B cell (primary cell): ENCODE data around the gene MSX1. TPM values are rescaled to one million over a fixed set of nuclear protein-coding genes. Genes with fewer than 3 reads are reported as not detected.
A peak's percentile ranks its signal among the peaks of the same experiment; 100 is the strongest.

Experiments
- ATAC-seq: fragments of 200-7000 bp; cut with Tn5 transposase; one replicate; pipeline ENCODE4 v1.10.0; 2021; ENCODE audit warnings: low read depth, mild to moderate bottlenecking, moderate number of reproducible peaks, moderate library complexity
- CTCF ChIA-PET: fragments of 350-600 bp; sonication (Branson Sonifier 250); formaldehyde crosslinking; loops from one replicate; lab custom pipeline; 2021; ENCODE audit warnings: antibody characterized with exemption, inconsistent platforms; lab: Charles Lee
- POLR2A ChIA-PET: fragments of 350-600 bp; sonication (Branson Sonifier 250); formaldehyde crosslinking; loops from one replicate; lab custom pipeline; 2021; ENCODE audit warnings: antibody characterized with exemption; lab: Charles Lee
- DNase-seq: peaks from one replicate; pipeline ENCODE4 v3.0.0; 2013
- H2AFZ ChIP-seq: 2 replicates; pipeline ENCODE4 v1.6.1; 2012; ENCODE audit warnings: mild to moderate bottlenecking, low read depth, low read length; ENCODE audit not compliant: insufficient read depth, poor library complexity, severe bottlenecking
- H3K27ac ChIP-seq, 2 donors: 1 replicate in 1 of 2; 2 replicates in 1 of 2; pipeline ENCODE4 v1.5.1; 2012 to 2013; ENCODE audit warnings: low read length in 2 of 2, mild to moderate bottlenecking in 2 of 2, moderate library complexity in 1 of 2
- H3K27me3 ChIP-seq, 4 experiments: fragments of 200-600 bp in 1 of 4; sonication (generic) in 1 of 4; replicated peaks in 1 of 4; 1 replicate in 2 of 4; 2 replicates in 2 of 4; pipeline versions ENCODE4 v1.6.1 to v1.7.0; 2013 to 2016; ENCODE audit warnings: low read length in 3 of 4, mild to moderate bottlenecking in 2 of 4, mixed read lengths in 1 of 4, moderate library complexity in 1 of 4; ENCODE audit not compliant: insufficient read depth in 4 of 4, control insufficient read depth in 3 of 4; ENCODE audit errors: control extremely low read depth in 1 of 4
- H3K36me3 ChIP-seq, 2 experiments: replicated peaks in 1 of 2; 1 replicate in 1 of 2; 2 replicates in 1 of 2; pipeline versions ENCODE4 v1.6.1 to v1.7.1; 2013; ENCODE audit warnings: low read length in 1 of 2; ENCODE audit not compliant: insufficient read depth in 2 of 2, control insufficient read depth in 1 of 2; ENCODE audit errors: control extremely low read depth in 1 of 2, extremely low read depth in 1 of 2
- H3K4me1 ChIP-seq, 2 donors: fragments of 200-600 bp in 1 of 2; sonication (generic) in 1 of 2; 1 replicate in 1 of 2; 2 replicates in 1 of 2; pipeline versions ENCODE4 v1.5.1 to v1.6.1; 2013 to 2017; ENCODE audit warnings: low read length in 2 of 2; ENCODE audit not compliant: control insufficient read depth in 2 of 2, insufficient read depth in 2 of 2
- H3K4me2 ChIP-seq: replicated peaks from 2 replicates; pipeline ENCODE3; 2012; ENCODE audit warnings: mild to moderate bottlenecking, low read depth, low read length; ENCODE audit not compliant: poor library complexity, severe bottlenecking
- H3K4me3 ChIP-seq, 5 experiments: fragments of 200-600 bp in 1 of 5; sonication (generic) in 1 of 5; 1 replicate in 3 of 5; 2 replicates in 2 of 5; pipeline versions ENCODE4 v1.5.1 to v1.7.0; 2011 to 2016; ENCODE audit warnings: low read length in 4 of 5, mild to moderate bottlenecking in 4 of 5, low read depth in 2 of 5, control low read depth in 1 of 5, moderate library complexity in 1 of 5; ENCODE audit not compliant: insufficient read depth in 1 of 5; ENCODE audit errors: control extremely low read depth in 1 of 5, extremely low read depth in 1 of 5
- H3K79me2 ChIP-seq: fragments of 200-600 bp; sonication (generic); one replicate; pipeline ENCODE4 v1.6.0; 2016; ENCODE audit warnings: low read length; ENCODE audit not compliant: control insufficient read depth, insufficient read depth
- H3K9ac ChIP-seq: fragments of 200-600 bp; sonication (generic); 2 replicates; pipeline ENCODE4 v1.6.1; 2017; ENCODE audit warnings: mild to moderate bottlenecking, low read length, moderate library complexity
- H3K9me3 ChIP-seq, 3 donors: one replicate each; pipeline versions ENCODE4 v1.6.1 to v1.7.1; 2013; ENCODE audit warnings: low read length in 2 of 3; ENCODE audit not compliant: control insufficient read depth in 2 of 3, insufficient read depth in 1 of 3; ENCODE audit errors: control extremely low read depth in 1 of 3
- H4K20me1 ChIP-seq: 2 replicates; pipeline ENCODE4 v1.6.0; 2012; ENCODE audit warnings: mild to moderate bottlenecking, low read length; ENCODE audit not compliant: insufficient read depth, control insufficient read depth, poor library complexity, severe bottlenecking
- H3K27ac Mint-ChIP-seq: one replicate; pipeline ENCODE4 v1.8.0; 2021; ENCODE audit warnings: mixed read lengths
- H3K27me3 Mint-ChIP-seq: one replicate; pipeline ENCODE4 v1.8.0; 2021; ENCODE audit warnings: mixed read lengths
- H3K4me1 Mint-ChIP-seq: one replicate; pipeline ENCODE4 v1.8.0; 2021; ENCODE audit warnings: mixed read lengths
- H3K4me3 Mint-ChIP-seq: one replicate; pipeline ENCODE4 v1.8.0; 2021; ENCODE audit warnings: mixed read lengths
- H3K9me3 Mint-ChIP-seq: one replicate; pipeline ENCODE4 v1.8.0; 2022; ENCODE audit warnings: mixed read lengths; ENCODE audit not compliant: insufficient read depth
- CTCF ChIP-seq: fragments of 200-600 bp; IDR thresholded peaks from one replicate; pipeline ENCODE4 v1.8.0; 2022; ENCODE audit warnings: antibody characterized with exemption, mild to moderate bottlenecking
- EZH2 ChIP-seq: IDR thresholded peaks from 2 replicates; pipeline ENCODE4 v1.6.1; 2012; ENCODE audit warnings: borderline replicate concordance, low read depth, mild to moderate bottlenecking, moderate library complexity, low read length; ENCODE audit not compliant: insufficient read depth, poor library complexity, severe bottlenecking
- WGBS: methylation state at CpG from one replicate; pipeline ENCODE4 v1.1.5; 2013; ENCODE audit warnings: missing lambda C conversion rate; ENCODE audit not compliant: insufficient coverage; 5-methylcytosine and 5-hydroxymethylcytosine counted together
- intact Hi-C: fragments of 100-400 bp; cut with micrococcal nuclease; formaldehyde crosslinking; loops from one replicate; pipeline ENCODE4 v1.10.0; 2022
- polyA minus RNA-seq: library from RNA; depleted of rRNA, polyadenylated mRNA; stranded (reverse); fragments of >200 nt; gene quantifications from 2 replicates; pipeline ENCODE4 v1.2.3, GENCODE V29; 2012
- polyA plus RNA-seq: library from polyadenylated mRNA; depleted of rRNA; stranded (reverse); fragments of >200 nt; gene quantifications from 2 replicates; pipeline ENCODE4 v1.2.3, GENCODE V29; 2012
- total RNA-seq, 2 donors: library from RNA; stranded (reverse); fragments of 120-200 nt in 1 of 2; gene quantifications; 1 replicate in 1 of 2; 2 replicates in 1 of 2; pipeline versions ENCODE4 v1.2.3 to v1.2.4, GENCODE V29; 2013 to 2022

MSX1 gene
- total RNA-seq (not detected in 2 replicates), polyA plus RNA-seq (0.09 and 0.17 TPM in 2 replicates), polyA minus RNA-seq (not detected in 2 replicates)
- 0.07 TPM for total RNA-seq (2013)

GRCh38 chr4:4859325-4859798, at the start of gene MSX1:
MSX1 (plus strand) TSS chr4:4859665; CDS start chr4:4859900, 235 bp downstream.
- CTCF ChIA-PET: interaction anchor here (0.6 kb wide), 1 partner anchor 296 kb away, joined by 4 read pairs; no protein-coding TSS in a partner anchor
- POLR2A ChIA-PET: interaction anchor here (0.7 kb wide), 1 partner anchor 82 kb away, joined by 5 read pairs; no protein-coding TSS in a partner anchor
- H2AFZ ChIP-seq: peak within 1 kb of the TSS; percentile 65
- ATAC-seq (peak; percentile 70), DNase-seq (peak; percentile 65)
- peak within 1 kb of the TSS; percentile 66 for H3K9ac ChIP-seq
- H3K4me3 ChIP-seq: peak within 1 kb of the TSS; percentile 34 to 69 (median 45)
- H3K4me3 Mint-ChIP-seq: peak within 1 kb of the TSS; percentile 87
- no peak within 1 kb of the TSS for H3K27ac ChIP-seq
- WGBS: under 1% methylated on average over 43 of the region's 44 CpGs
- H3K27ac Mint-ChIP-seq: peak within 1 kb of the TSS; percentile 37
- peaks cover 2% of the 10 kb centered on the region for H3K9me3 Mint-ChIP-seq
- TF ChIP-seq EZH2: no peak
- TF ChIP-seq CTCF: no peak
- H3K27me3 ChIP-seq: peaks cover 0 to 95% (median 79%) of the 10 kb centered on the region in 4 experiments
- intact Hi-C loops: no loop called here
- H3K9me3 ChIP-seq: peaks cover 6 to 87% (median 55%) of the 10 kb centered on the region in 3 donors
- peaks cover 27% of the 10 kb centered on the region for H3K4me1 Mint-ChIP-seq
- H3K27me3 Mint-ChIP-seq: peaks cover 63% of the 10 kb centered on the region
- H4K20me1 ChIP-seq: no peaks in the 10 kb centered on the region
- no peaks in the 10 kb centered on the region for H3K36me3 ChIP-seq
- H3K4me1 ChIP-seq: peaks cover 49 to 73% of the 10 kb centered on the region in 2 donors
- H3K4me2 ChIP-seq: peak within 1 kb of the TSS; percentile 91
- no peaks in the 10 kb centered on the region for H3K79me2 ChIP-seq

DNA sequence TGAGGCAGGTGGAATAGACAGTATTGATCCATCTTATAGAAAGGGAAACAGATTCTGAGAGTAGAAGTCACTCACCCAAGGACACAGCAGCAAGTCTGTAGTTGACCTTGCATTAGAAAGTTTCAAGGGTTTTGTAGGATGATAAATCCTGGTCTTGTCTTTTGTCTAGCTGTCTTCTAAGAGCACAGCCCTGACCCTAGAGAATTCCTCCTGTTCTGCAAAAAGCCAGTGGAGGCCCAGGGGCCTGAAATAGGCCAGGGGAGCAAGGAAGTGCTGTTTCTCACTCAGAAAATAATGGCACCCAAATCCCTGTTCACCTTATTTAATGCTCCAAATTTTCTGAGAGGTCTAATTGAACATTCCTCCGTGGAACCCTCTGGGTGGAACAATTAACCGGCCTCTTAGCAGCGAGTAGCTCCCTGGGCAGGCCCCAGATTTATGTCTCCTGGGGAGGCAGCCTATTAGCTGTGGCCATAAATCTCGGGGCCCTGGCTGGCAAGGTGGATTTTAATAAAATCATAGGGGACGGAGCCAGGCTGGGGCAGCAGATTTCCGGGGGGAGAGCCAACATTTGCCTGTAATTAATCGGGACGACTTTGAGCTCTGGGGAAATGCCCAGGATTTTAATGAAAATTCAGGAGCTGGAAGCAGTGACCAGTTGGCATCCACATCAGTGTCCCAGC, 49.2 kb upstream of the MSX1 start:
- H3K4me2 ChIP-seq: no peak overlapping the region
- no peaks in the 10 kb centered on the region for H3K4me1 ChIP-seq
- WGBS: 86% methylated on average over 8 of the region's 8 CpGs
- H4K20me1 ChIP-seq: no peaks in the 10 kb centered on the region
- H3K27ac Mint-ChIP-seq: no peak overlapping the region
- no peak for ATAC-seq
- H3K9ac ChIP-seq: no peak overlapping the region
- no peak overlapping the region for H3K27ac ChIP-seq
- no peaks in the 10 kb centered on the region for H3K79me2 ChIP-seq
- DNase-seq: no peak
- H3K36me3 ChIP-seq: no peaks in the 10 kb centered on the region
- peaks cover 0 to 6% (median 3%) of the 10 kb centered on the region in 4 experiments for H3K27me3 ChIP-seq
- intact Hi-C loops: no loop called here
- H3K4me3 Mint-ChIP-seq: no peak overlapping the region
- ChIA-PET CTCF (no interaction called here), POLR2A (no interaction called here)
- H3K9me3 ChIP-seq: peaks cover 0 to 22% (median 8%) of the 10 kb centered on the region in 3 donors
- H3K9me3 Mint-ChIP-seq: peaks cover 16% of the 10 kb centered on the region
- peaks cover 7% of the 10 kb centered on the region for H3K4me1 Mint-ChIP-seq
- no peak overlapping the region for H2AFZ ChIP-seq
- H3K27me3 Mint-ChIP-seq: peaks cover 17% of the 10 kb centered on the region
- H3K4me3 ChIP-seq: no peak overlapping the region
- TF ChIP-seq EZH2 (no peak), CTCF (no peak)
